Endothelial cell of umbilical vein (primary cell): ENCODE results near the gene LRRC14B. TPM values are rescaled to one million over a fixed set of nuclear protein-coding genes. Genes with fewer than 3 reads are reported as not detected.

Experiments used
- BruUV-seq: library from RNA; stranded (reverse); fragments of 400-500 nt; replicated peaks from 2 replicates; lab custom pipeline; 2021; lab: Mats Ljungman, UMichigan
- CTCF ChIA-PET: fragments of 300-600, 350-600 bp; sonication (Branson Sonifier 250); formaldehyde crosslinking; loops from one replicate; lab custom pipeline; 2021; ENCODE audit warnings: antibody characterized with exemption, inconsistent platforms; lab: Charles Lee
- POLR2A ChIA-PET: fragments of 300-600, 350-600 bp; sonication (Branson Sonifier 250); formaldehyde crosslinking; loops from one replicate; lab custom pipeline; 2021; ENCODE audit warnings: antibody characterized with exemption, inconsistent platforms; lab: Charles Lee
- DNase-seq: peaks from one replicate; pipeline ENCODE4 v3.0.0-alpha.2; 2011; ENCODE audit warnings: low read depth, low spot score
- FAIRE-seq: peaks from 2 replicates; lab custom pipeline; 2011; peaks lifted over from hg19 to GRCh38; lab: Jason Lieb, UNC
- H2AFZ ChIP-seq: 2 replicates; pipeline ENCODE4 v1.6.0; 2012; ENCODE audit warnings: low read depth, low read length, control low read depth, inconsistent platforms
- H3K27ac ChIP-seq: 2 replicates; pipeline ENCODE4 v1.5.1; 2011; ENCODE audit warnings: low read depth, mild to moderate bottlenecking, control low read depth, low read length, moderate library complexity; ENCODE audit not compliant: insufficient read depth
- H3K27me3 ChIP-seq, 2 experiments: 2 replicates each; pipeline versions ENCODE4 v1.6.0 to v1.6.1; 2011; ENCODE audit warnings: low read length in 2 of 2, mixed read lengths in 1 of 2; ENCODE audit not compliant: control insufficient read depth in 2 of 2, insufficient read depth in 2 of 2
- H3K36me3 ChIP-seq, 2 experiments: 2 replicates in 1 of 2; 3 replicates in 1 of 2; pipeline ENCODE4 v1.5.1; 2011; ENCODE audit warnings: low read length in 2 of 2, mild to moderate bottlenecking in 1 of 2, moderate library complexity in 1 of 2; ENCODE audit not compliant: control insufficient read depth in 2 of 2, insufficient read depth in 2 of 2; ENCODE audit errors: extremely low read depth in 1 of 2
- H3K4me1 ChIP-seq: 3 replicates; pipeline ENCODE4 v1.5.1; 2011; ENCODE audit warnings: mild to moderate bottlenecking, low read length; ENCODE audit not compliant: control insufficient read depth, insufficient read depth; ENCODE audit errors: extremely low read depth
- H3K4me2 ChIP-seq: 2 replicates; pipeline ENCODE4 v1.6.1; 2011; ENCODE audit warnings: low read length, control low read depth, mixed read lengths; ENCODE audit not compliant: insufficient read depth
- H3K4me3 ChIP-seq, 3 experiments: fragments of 200-600 bp in 1 of 3; sonication (generic), shearing (Covaris generic) in 1 of 3; replicated peaks in 1 of 3; 2 replicates each; pipeline ENCODE4 v1.5.1; 2011 to 2016; ENCODE audit warnings: control low read depth in 3 of 3, low read length in 3 of 3, mild to moderate bottlenecking in 2 of 3, inconsistent platforms in 1 of 3, low read depth in 1 of 3, moderate library complexity in 1 of 3; ENCODE audit not compliant: insufficient read depth in 1 of 3
- H3K79me2 ChIP-seq: 2 replicates; pipeline ENCODE4 v1.6.0; 2012; ENCODE audit warnings: low read length, inconsistent platforms; ENCODE audit not compliant: control insufficient read depth, insufficient read depth
- H3K9ac ChIP-seq: replicated peaks from 2 replicates; pipeline ENCODE3; 2011; ENCODE audit warnings: low read length, control low read depth; ENCODE audit not compliant: insufficient read depth; ENCODE audit errors: extremely low read depth
- H3K9me1 ChIP-seq: replicated peaks from 3 replicates; pipeline ENCODE4 v1.6.0; 2011; ENCODE audit warnings: mild to moderate bottlenecking, low read length; ENCODE audit not compliant: control insufficient read depth, insufficient read depth; ENCODE audit errors: extremely low read depth
- H3K9me3 ChIP-seq: replicated peaks from 2 replicates; pipeline ENCODE4 v1.5.1; 2012; ENCODE audit warnings: low read length, inconsistent platforms; ENCODE audit not compliant: control insufficient read depth, insufficient read depth
- H4K20me1 ChIP-seq: replicated peaks from 2 replicates; pipeline ENCODE3; 2011; ENCODE audit warnings: mild to moderate bottlenecking, low read length; ENCODE audit not compliant: control insufficient read depth, insufficient read depth; ENCODE audit errors: extremely low read depth
- EZH2 ChIP-seq: IDR thresholded peaks from 2 replicates; pipeline ENCODE4 v1.6.1; 2012; ENCODE audit warnings: borderline replicate concordance, low read depth, mild to moderate bottlenecking, moderate library complexity, low read length, inconsistent platforms; ENCODE audit not compliant: severe bottlenecking
- FOS ChIP-seq: IDR thresholded peaks from 2 replicates; pipeline ENCODE4 v1.6.1; 2011; ENCODE audit warnings: mild to moderate bottlenecking, low read length, moderate library complexity, borderline replicate concordance; ENCODE audit not compliant: insufficient read depth
- GATA2 ChIP-seq: IDR thresholded peaks from 2 replicates; pipeline ENCODE4 v1.7.0; 2011; ENCODE audit warnings: low read depth, mild to moderate bottlenecking, moderate library complexity, mixed read lengths, low read length; ENCODE audit not compliant: insufficient read length, insufficient read depth
- JUN ChIP-seq: IDR thresholded peaks from 2 replicates; pipeline ENCODE4 v1.6.1; 2011; ENCODE audit warnings: borderline replicate concordance, low read depth; ENCODE audit not compliant: insufficient read length, insufficient read depth
- MYC ChIP-seq: IDR thresholded peaks from one replicate; pipeline ENCODE4 v1.6.1; 2011; ENCODE audit warnings: mild to moderate bottlenecking, low read depth, low read length
- POLR2A ChIP-seq: IDR thresholded peaks from 2 replicates; pipeline ENCODE4 v1.6.1; 2012; ENCODE audit warnings: low read depth, mild to moderate bottlenecking, control low read depth, low read length
- POLR2AphosphoS5 ChIP-seq: IDR thresholded peaks from 2 replicates; pipeline ENCODE4 v1.6.1; 2012; ENCODE audit warnings: low read depth, mild to moderate bottlenecking, control low read depth, low read length, moderate library complexity; ENCODE audit not compliant: insufficient read depth
- dilution Hi-C: fragments of 300-500 bp; cut with MboI; formaldehyde crosslinking; loops from one replicate; pipeline ENCODE4 v1.15.0; 2019; ENCODE audit warnings: low sequenced_read_pairs; ENCODE audit not compliant: extremely low pct_ligation_motif_present
- intact Hi-C: fragments of 100-400 bp; cut with micrococcal nuclease; formaldehyde crosslinking; loops from one replicate; pipeline ENCODE4 v1.10.0; 2022
- polyA plus RNA-seq, 4 experiments: library from polyadenylated mRNA; depleted of rRNA in 3 of 4; stranded (reverse) in 3 of 4; unstranded in 1 of 4; fragments of >200 nt; gene quantifications; 2 replicates each; pipeline versions ENCODE4 v1.2.1 to v1.2.3, GENCODE V29; 2011 to 2012; ENCODE audit warnings: missing spikeins in 1 of 4
- total RNA-seq: library from RNA; stranded (reverse); gene quantifications from 2 replicates; pipeline ENCODE4 v1.2.3, GENCODE V29; 2021
- TF ChIP-seq, protein P1 (sequence below), 2 donors: IDR thresholded peaks; 1 replicate in 1 of 2; 2 replicates in 1 of 2; pipeline ENCODE4 v1.5.1; 2011; ENCODE audit warnings: low read length in 2 of 2, mild to moderate bottlenecking in 2 of 2, moderate library complexity in 2 of 2, control low read depth in 1 of 2, inconsistent platforms in 1 of 2, low read depth in 1 of 2; ENCODE audit not compliant: insufficient read depth in 1 of 2; ENCODE audit errors: extremely low read depth in 1 of 2
- TF ChIP-seq, protein P2 (sequence below): IDR thresholded peaks from 2 replicates; pipeline ENCODE4 v1.6.1; 2011; ENCODE audit not compliant: insufficient read depth, insufficient read length

Gene LRRC14B
- total and polyA plus RNA-seq, 2 donors (not counting 3 experiments of a cell fraction or from before 2014, with no cell fraction given): not detected

- no peak overlapping the region for H3K27ac ChIP-seq
- H3K9ac ChIP-seq: no peak overlapping the region
- no peaks in the 10 kb centered on the region for H4K20me1 ChIP-seq
- ChIA-PET POLR2A (no interaction called here), CTCF (interaction anchor here (1.9 kb wide), 1 partner anchor 12 kb away, joined by 8 read pairs; no protein-coding TSS in a partner anchor)
- H3K27me3 ChIP-seq: no peaks in the 10 kb centered on the region
- FAIRE-seq: no peak
- intact Hi-C loops (no loop called here), dilution Hi-C loops (no loop called here)
- H3K4me2 ChIP-seq: no peak overlapping the region
- no peaks in the 10 kb centered on the region for H3K9me1 ChIP-seq
- H3K36me3 ChIP-seq: peaks cover 4 to 14% of the 10 kb centered on the region in 2 experiments
- no peak overlapping the region for H3K4me3 ChIP-seq
- no peaks in the 10 kb centered on the region for H3K79me2 ChIP-seq
- H2AFZ ChIP-seq: no peak overlapping the region
- no peaks in the 10 kb centered on the region for H3K9me3 ChIP-seq
- TF ChIP-seq, protein P1, sequence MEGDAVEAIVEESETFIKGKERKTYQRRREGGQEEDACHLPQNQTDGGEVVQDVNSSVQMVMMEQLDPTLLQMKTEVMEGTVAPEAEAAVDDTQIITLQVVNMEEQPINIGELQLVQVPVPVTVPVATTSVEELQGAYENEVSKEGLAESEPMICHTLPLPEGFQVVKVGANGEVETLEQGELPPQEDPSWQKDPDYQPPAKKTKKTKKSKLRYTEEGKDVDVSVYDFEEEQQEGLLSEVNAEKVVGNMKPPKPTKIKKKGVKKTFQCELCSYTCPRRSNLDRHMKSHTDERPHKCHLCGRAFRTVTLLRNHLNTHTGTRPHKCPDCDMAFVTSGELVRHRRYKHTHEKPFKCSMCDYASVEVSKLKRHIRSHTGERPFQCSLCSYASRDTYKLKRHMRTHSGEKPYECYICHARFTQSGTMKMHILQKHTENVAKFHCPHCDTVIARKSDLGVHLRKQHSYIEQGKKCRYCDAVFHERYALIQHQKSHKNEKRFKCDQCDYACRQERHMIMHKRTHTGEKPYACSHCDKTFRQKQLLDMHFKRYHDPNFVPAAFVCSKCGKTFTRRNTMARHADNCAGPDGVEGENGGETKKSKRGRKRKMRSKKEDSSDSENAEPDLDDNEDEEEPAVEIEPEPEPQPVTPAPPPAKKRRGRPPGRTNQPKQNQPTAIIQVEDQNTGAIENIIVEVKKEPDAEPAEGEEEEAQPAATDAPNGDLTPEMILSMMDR (IDR thresholded peaks at IDR 0.05; ENCODE audit: extremely low read depth in 1 of 2, insufficient read depth in 1 of 2, low read depth in 1 of 2, low read length in 2 of 2): no peak
- no peak for TF ChIP-seq POLR2A
- TF ChIP-seq POLR2AphosphoS5: no peak
- no peak for TF ChIP-seq FOS
- TF ChIP-seq EZH2: no peak
- TF ChIP-seq MYC: no peak
- no peak for TF ChIP-seq GATA2
- TF ChIP-seq, protein P2, sequence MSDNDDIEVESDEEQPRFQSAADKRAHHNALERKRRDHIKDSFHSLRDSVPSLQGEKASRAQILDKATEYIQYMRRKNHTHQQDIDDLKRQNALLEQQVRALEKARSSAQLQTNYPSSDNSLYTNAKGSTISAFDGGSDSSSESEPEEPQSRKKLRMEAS: no peak
- no peak for TF ChIP-seq JUN
- no peaks in the 10 kb centered on the region for H3K4me1 ChIP-seq
- DNase-seq: no peak
- no TSS peak for BruUV-seq
Measured at GRCh38 chr5:199950-200645, 8.8 kb downstream of the LRRC14B start.
